Activated CD4-positive, alpha-beta memory T cell treated with anti-CD3 and anti-CD28 coated beads for 36 hours (primary cell): ENCODE measurements around the gene CMBL. TPM values are rescaled to one million over a fixed set of nuclear protein-coding genes. Genes with fewer than 3 reads are reported as not detected.

Experiments
- CTCF ChIA-PET: fragments of 350-600 bp; sonication (Branson Sonifier 250); formaldehyde crosslinking; loops from one replicate; lab custom pipeline; 2021; ENCODE audit warnings: antibody characterized with exemption, inconsistent platforms; lab: Charles Lee
- POLR2A ChIA-PET: fragments of 350-600 bp; sonication (Branson Sonifier 250); formaldehyde crosslinking; loops from one replicate; lab custom pipeline; 2021; ENCODE audit warnings: antibody characterized with exemption; lab: Charles Lee
- DNase-seq: peaks from one replicate; pipeline ENCODE4 v3.0.0-alpha.2; 2020
- H3K27ac Mint-ChIP-seq: one replicate; pipeline ENCODE4 v1.8.0; 2021; ENCODE audit warnings: mixed read lengths
- H3K27me3 Mint-ChIP-seq: one replicate; pipeline ENCODE4 v1.8.0; 2021; ENCODE audit warnings: mixed read lengths
- H3K36me3 Mint-ChIP-seq: one replicate; pipeline ENCODE4 v1.8.0; 2021; ENCODE audit warnings: mixed read lengths
- H3K4me1 Mint-ChIP-seq: one replicate; pipeline ENCODE4 v1.8.0; 2021; ENCODE audit warnings: low read depth, mixed read lengths
- H3K4me3 Mint-ChIP-seq: one replicate; pipeline ENCODE4 v1.8.0; 2021; ENCODE audit warnings: mild to moderate bottlenecking, mixed read lengths
- H3K9me3 Mint-ChIP-seq: one replicate; pipeline ENCODE4 v1.8.0; 2021; ENCODE audit warnings: mixed read lengths
- intact Hi-C: fragments of 100-400 bp; cut with micrococcal nuclease; formaldehyde crosslinking; loops from one replicate; pipeline ENCODE4 v1.15.1; 2023
- total RNA-seq, 2 experiments: library from RNA; stranded (reverse); gene quantifications; one replicate each; pipeline ENCODE4 v1.2.3, GENCODE V29; 2021

CMBL gene
- total RNA-seq, 2 experiments from 2014 or later = 1.2 to 1.3 TPM

DNA sequence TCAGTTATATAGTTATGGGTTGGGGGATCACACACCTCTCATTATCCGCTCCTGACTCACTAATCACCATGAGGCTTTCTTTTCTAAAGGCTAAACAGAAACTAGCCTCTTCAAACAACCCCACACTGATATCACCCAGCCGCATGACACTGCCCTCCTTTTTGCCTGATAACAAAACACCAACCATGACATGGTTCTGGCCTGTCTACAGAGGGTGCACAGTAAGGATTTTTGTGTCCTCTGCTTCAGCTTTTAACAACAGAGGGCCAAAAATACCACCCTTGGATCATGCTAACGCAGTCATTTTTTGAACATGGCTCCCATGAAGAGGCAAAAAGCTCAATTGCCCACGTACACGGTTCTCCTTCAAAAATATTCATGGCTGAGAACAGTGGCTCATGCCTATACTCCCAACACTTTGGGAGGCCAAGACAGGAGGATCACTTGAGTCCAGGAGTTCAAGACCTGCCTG, 4.0 kb downstream of the CMBL start:
- no peak overlapping the region for H3K27ac Mint-ChIP-seq
- H3K4me3 Mint-ChIP-seq = no peak overlapping the region
- H3K4me1 Mint-ChIP-seq = peaks cover 8% of the 10 kb centered on the region

DNA sequence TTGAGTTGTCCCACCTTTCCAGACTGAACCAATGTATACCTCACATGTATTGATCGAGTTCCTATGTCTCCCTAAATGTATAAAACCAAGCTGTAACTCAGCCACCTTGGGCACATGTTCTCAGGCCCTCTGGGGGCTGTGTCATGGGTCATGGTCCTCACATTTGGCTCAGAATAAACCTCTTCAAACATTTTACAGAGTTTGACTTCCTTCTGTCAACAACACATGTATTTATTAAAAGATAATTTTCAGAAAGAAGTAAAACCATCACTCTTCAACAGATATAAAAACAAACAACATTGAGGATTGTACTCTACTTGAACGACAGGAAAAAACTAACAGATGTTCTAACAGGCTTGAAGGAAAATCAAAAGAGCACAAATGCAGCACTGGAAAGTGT, 4.5 kb downstream of the CMBL start:
- ChIA-PET CTCF (no interaction called here), POLR2A (interaction anchor here (0.7 kb wide), 1 partner anchor 439 kb away, joined by 3 read pairs; no protein-coding TSS in a partner anchor)
- Mint-ChIP-seq H3K36me3 (no peaks in the 10 kb centered on the region), H3K4me3 (no peak overlapping the region), H3K27ac (no peak overlapping the region), H3K27me3 (peaks cover 11% of the 10 kb centered on the region), H3K9me3 (no peaks in the 10 kb centered on the region), H3K4me1 (peaks cover 8% of the 10 kb centered on the region)
- no peak for DNase-seq
- intact Hi-C loops = no loop called here

More for the DNA sequence above, 4.0 kb downstream of the CMBL start:
- DNase-seq = no peak
- intact Hi-C loops = no loop called here
- ChIA-PET POLR2A (interaction anchor here (0.7 kb wide), 1 partner anchor 438 kb away, joined by 3 read pairs; no protein-coding TSS in a partner anchor), CTCF (no interaction called here)
- Mint-ChIP-seq H3K9me3 (no peaks in the 10 kb centered on the region), H3K36me3 (no peaks in the 10 kb centered on the region), H3K27me3 (peaks cover 13% of the 10 kb centered on the region)

DNA sequence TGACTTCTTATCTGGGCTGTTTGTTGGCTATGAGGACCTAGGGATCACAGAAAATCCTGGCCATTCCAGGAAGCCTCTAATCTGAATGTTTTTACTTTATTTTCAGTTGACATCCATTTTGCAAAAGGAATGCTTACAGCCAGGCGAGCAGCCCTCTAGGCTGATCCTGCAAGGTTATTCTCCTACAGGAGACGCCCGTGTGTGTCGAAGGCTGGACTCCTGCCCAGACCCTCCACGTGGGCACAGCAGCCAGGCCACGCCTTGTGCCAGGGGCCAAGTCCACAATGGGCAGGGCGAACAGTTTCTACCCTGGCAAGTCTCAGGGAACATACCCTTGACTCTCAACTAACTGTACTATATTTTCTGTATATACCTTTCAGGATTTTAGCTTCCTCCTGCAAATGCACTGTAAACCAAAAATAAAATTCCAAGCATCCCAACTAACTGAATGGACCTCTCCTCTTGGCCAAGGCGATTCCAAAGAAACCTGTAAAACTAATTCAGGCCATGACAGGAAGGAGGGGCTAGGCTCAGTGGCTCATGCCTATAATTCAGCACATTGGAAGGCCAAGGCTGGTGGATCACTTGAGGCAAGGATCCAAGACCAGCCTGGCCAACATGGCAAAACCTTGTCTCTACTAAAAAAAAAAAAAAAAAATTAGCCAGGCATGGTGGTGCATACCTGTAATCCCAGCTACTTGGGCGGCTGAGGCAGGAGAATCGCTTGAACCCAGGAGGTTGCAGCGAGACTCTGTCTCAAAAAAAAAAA, 5.7 kb downstream of the CMBL start:
- Mint-ChIP-seq H3K4me3 (no peak overlapping the region), H3K36me3 (no peaks in the 10 kb centered on the region), H3K4me1 (peaks cover 3% of the 10 kb centered on the region), H3K27ac (no peak overlapping the region), H3K9me3 (no peaks in the 10 kb centered on the region), H3K27me3 (peaks cover 7% of the 10 kb centered on the region)
- intact Hi-C loops = no loop called here
- CTCF ChIA-PET = no interaction called here
- no peak for DNase-seq
- POLR2A ChIA-PET = no interaction called here

DNA sequence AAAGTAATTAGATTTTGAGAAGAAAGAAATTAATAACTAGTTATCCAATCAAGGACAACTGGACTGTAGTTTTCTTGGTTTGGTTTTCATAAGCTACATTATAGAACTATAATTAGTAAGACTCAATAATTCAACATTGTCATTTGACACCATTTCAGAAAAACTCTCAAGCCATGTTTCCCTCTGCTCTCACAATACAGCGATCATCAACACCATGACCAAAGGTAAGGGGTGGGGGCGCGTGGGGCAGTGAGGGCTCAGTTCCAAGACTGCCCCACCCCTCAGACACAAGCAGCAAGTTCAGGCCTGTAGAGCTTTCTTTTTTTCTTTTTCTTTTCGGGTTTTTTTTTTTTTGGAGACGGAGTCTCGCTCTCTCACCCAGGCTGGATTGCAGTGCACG, 6.4 kb downstream of the CMBL start:
- DNase-seq = no peak
- no peak overlapping the region for H3K4me3 Mint-ChIP-seq
- H3K4me1 Mint-ChIP-seq = no peaks in the 10 kb centered on the region
- intact Hi-C loops = no loop called here
- no peaks in the 10 kb centered on the region for H3K9me3 Mint-ChIP-seq
- H3K36me3 Mint-ChIP-seq = no peaks in the 10 kb centered on the region
- H3K27me3 Mint-ChIP-seq = peaks cover 3% of the 10 kb centered on the region
- CTCF ChIA-PET = no interaction called here
- POLR2A ChIA-PET = no interaction called here
- no peak overlapping the region for H3K27ac Mint-ChIP-seq

DNA sequence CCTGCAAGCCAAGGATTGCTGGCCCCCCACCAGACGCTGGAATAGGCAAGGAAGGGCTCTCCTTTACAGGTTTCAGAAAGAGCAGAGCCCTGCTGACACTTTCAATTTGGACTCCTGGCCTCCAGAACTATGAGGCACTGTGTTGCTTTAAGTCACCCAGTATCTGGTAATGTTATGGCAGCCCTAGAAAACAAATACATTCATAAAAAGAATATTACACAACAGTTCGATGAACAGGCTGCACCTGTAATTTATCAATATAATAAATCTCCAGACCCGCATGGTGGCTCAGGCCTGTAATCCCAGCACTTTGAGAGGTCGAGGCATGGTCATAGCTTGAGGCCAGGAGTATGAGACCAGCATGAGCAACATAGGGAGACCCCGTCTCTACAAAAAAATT, 7.5 kb downstream of the CMBL start:
- no peaks in the 10 kb centered on the region for H3K9me3 Mint-ChIP-seq
- CTCF ChIA-PET = no interaction called here
- no peak overlapping the region for H3K4me3 Mint-ChIP-seq
- intact Hi-C loops = no loop called here
- no peak overlapping the region for H3K27ac Mint-ChIP-seq
- DNase-seq = no peak
- no peaks in the 10 kb centered on the region for H3K36me3 Mint-ChIP-seq
- POLR2A ChIA-PET = no interaction called here
- no peaks in the 10 kb centered on the region for H3K4me1 Mint-ChIP-seq
- H3K27me3 Mint-ChIP-seq = no peaks in the 10 kb centered on the region

DNA sequence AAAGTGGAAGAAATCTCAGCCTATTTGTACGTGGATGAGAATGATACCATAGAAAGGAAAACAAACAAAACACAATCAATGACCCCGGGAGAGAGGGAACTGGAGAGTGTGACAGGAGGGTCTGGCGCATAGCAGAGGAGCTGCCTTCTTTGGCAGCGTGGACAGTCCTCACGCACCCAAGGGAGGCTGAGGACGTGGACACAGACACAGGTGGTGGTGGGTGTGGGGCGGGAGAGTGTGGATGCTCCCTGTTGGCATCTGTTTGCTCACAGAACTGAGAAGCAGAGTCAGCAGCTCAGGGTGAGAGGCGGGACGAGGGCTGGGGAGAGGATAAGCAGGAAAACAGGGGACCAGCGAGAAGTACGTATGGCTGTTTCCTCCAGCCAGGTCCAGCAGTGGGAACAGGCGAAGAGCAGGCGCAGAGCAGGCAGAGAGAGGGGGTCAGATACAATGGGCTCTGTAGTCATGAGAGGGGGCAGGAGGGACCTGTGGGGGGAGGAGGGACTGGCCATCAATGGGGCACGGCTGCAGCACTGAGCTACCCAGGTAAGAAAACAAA, 10.0 kb downstream of the CMBL start:
- H3K4me3 Mint-ChIP-seq = no peak overlapping the region
- POLR2A ChIA-PET = no interaction called here
- intact Hi-C loops = no loop called here
- CTCF ChIA-PET = no interaction called here
- DNase-seq = no peak
- no peaks in the 10 kb centered on the region for H3K4me1 Mint-ChIP-seq
- H3K9me3 Mint-ChIP-seq = no peaks in the 10 kb centered on the region
- H3K36me3 Mint-ChIP-seq = no peaks in the 10 kb centered on the region
- no peak overlapping the region for H3K27ac Mint-ChIP-seq
- H3K27me3 Mint-ChIP-seq = no peaks in the 10 kb centered on the region

DNA sequence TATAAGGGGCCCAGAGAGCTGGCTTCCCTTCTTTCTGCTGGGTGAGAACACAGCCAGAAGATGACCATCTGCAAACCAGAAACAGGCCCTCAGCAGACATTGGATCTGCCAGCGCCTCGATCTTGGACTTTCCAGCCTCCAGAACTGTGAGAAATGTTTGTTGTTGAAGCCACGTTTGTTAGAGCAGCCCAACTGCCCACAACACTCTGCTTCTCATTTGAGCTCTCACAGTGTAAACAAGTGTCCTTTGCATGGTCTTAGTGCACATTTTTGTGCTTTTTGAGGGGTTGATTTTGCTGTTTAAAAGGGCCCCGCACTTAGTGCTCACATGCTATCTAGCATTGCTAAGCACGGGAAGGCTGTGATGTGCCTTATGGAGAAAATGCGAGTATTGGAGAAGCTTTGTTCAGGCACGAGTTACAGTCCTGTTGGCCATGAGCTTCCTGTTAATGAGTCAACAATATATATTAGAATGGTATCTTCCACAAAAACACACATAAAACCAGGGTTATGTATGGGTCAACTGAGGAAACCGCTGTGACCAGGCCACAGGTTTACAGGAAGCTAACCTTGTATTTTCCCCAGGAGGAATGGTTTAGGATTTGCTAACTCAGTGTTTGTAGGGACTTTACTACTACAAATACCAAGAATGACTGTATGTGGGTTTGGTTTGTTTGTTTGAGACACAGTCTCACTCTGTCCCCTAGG, 11.9 kb downstream of the CMBL start:
- H3K27me3 Mint-ChIP-seq = no peaks in the 10 kb centered on the region
- intact Hi-C loops = no loop called here
- no peaks in the 10 kb centered on the region for H3K9me3 Mint-ChIP-seq
- POLR2A ChIA-PET = no interaction called here
- no peak for DNase-seq
- no peak overlapping the region for H3K4me3 Mint-ChIP-seq
- no peaks in the 10 kb centered on the region for H3K4me1 Mint-ChIP-seq
- CTCF ChIA-PET = interaction anchor here (2.1 kb wide), 1 partner anchor 12 kb away, joined by 9 read pairs; no protein-coding TSS in a partner anchor
- no peaks in the 10 kb centered on the region for H3K36me3 Mint-ChIP-seq
- H3K27ac Mint-ChIP-seq = no peak overlapping the region

DNA sequence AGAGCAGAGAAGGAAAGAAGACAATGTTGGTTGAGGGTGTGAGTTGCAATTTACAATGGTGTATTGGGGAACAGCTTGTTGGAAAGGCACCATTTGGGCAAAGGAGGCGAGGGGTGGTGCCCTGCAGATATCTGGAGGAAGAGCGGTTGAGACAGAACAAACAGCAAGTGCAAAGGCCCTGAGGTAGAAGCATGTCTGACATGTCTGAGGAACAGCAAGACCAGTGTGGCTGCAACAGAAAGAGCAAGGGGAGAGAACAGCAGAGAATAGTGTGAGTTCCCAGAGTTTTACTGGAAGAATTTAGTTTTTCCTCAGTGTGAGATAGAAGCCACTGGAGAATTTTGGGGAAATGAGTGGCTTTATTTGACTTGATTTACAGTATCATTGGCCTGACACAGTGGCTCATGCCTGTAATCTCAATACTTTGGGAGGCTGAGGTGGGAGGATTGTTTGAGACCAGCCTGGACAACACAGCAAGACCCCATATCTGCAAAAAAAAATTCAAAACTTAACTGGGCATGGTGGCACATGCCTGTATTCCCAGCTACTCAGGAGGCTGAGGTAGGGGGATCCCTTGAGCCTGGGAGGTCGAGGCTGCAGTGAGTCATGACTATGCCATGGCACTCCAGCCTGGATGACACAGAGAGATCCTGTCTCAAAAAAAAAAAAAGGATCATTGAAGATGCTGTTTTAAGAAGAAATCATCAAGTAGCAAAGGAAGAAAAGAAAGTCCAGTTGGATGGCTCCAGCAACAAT, 13.6 kb downstream of the CMBL start:
- no peak overlapping the region for H3K4me3 Mint-ChIP-seq
- CTCF ChIA-PET = interaction anchor here (2.1 kb wide), 1 partner anchor 10 kb away, joined by 9 read pairs; no protein-coding TSS in a partner anchor
- no peaks in the 10 kb centered on the region for H3K36me3 Mint-ChIP-seq
- no peaks in the 10 kb centered on the region for H3K27me3 Mint-ChIP-seq
- no peak overlapping the region for H3K27ac Mint-ChIP-seq
- no peaks in the 10 kb centered on the region for H3K9me3 Mint-ChIP-seq
- no peak for DNase-seq
- intact Hi-C loops = no loop called here
- no peaks in the 10 kb centered on the region for H3K4me1 Mint-ChIP-seq
- POLR2A ChIA-PET = no interaction called here

DNA sequence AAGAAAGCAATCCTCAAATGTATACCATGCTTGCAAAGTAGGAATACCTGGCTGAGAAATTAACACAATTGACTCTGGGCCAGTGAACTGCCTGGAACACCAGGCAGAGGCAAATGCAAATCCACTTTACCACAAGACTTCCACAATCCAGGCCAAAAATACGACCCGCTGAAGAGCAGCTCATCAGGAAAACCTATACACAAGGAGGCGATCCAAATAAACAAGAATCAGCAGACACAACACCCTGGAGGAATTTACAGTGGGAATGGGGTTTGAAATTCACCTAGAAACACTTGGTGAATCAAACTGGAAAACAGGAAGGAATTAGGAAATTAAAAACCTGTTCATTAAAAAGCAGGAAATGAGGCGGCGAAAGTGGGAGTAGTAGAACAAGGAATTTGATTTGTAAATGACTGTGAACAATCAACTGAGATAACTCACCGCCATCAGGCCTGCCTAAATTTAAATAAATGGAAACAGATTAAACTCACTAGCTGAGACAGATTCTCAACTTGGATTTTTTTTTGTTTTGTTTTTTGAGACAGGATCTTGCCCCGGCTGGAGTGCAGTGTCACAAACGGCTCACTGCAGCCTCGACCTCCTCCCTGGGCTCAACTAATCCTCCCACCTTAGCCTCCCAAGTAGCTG, 15.9 kb downstream of the CMBL start:
- Mint-ChIP-seq H3K4me1 (peaks cover 5% of the 10 kb centered on the region), H3K4me3 (no peak overlapping the region), H3K36me3 (no peaks in the 10 kb centered on the region), H3K27ac (no peak overlapping the region), H3K27me3 (no peaks in the 10 kb centered on the region), H3K9me3 (no peaks in the 10 kb centered on the region)
- DNase-seq = no peak
- ChIA-PET POLR2A (no interaction called here), CTCF (interaction anchor here (1.0 kb wide), 1 partner anchor 8 kb away, joined by 5 read pairs; no protein-coding TSS in a partner anchor)
- intact Hi-C loops = no loop called here

DNA sequence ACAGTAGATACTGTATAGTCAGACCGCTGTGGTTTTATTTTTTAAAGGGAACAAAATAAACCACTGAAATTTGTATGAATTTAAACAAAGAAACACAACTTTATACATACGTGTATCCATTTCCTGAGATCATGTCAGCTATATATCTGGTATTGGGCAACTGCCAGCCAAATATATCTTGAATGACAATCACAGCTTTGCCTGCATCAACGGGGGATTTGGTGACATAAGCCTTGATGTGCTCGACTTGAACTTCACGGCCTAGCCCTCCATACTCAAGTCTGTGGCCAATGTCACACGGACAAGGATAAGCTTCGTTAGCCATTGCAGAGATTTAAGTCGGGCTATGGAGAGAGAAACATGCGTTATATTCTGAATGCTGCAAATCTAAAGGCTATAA, 17.3 kb downstream of the CMBL start:
- DNase-seq = no peak
- Mint-ChIP-seq H3K4me3 (no peak overlapping the region), H3K27ac (no peak overlapping the region), H3K27me3 (no peaks in the 10 kb centered on the region), H3K36me3 (no peaks in the 10 kb centered on the region), H3K9me3 (no peaks in the 10 kb centered on the region), H3K4me1 (peaks cover 5% of the 10 kb centered on the region)
- CTCF ChIA-PET = no interaction called here
- intact Hi-C loops = no loop called here
- POLR2A ChIA-PET = no interaction called here

DNA sequence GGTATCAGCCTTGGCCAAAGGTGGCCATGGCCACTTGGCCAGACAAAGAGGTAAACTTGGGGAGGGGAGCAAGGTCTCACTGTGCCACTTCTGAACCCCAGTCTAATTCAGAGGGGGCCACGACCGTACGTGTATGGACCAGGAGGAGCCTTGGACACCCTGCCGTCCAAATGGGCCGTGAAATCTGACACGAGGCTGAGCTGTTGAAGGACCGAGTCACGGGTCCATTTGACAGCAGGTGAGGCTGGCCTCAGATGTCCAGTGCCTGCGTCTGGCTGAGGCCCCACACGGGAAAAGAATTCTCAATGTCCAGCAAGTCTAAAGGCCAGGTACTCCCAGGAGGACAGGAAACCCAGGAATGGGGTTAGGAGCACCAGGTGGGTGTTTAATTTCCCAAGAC, 17.7 kb downstream of the CMBL start:
- Mint-ChIP-seq H3K9me3 (no peaks in the 10 kb centered on the region), H3K27ac (no peak overlapping the region), H3K36me3 (no peaks in the 10 kb centered on the region), H3K4me3 (no peak overlapping the region), H3K4me1 (peaks cover 5% of the 10 kb centered on the region), H3K27me3 (no peaks in the 10 kb centered on the region)
- intact Hi-C loops = no loop called here
- no peak for DNase-seq
- POLR2A ChIA-PET = no interaction called here
- CTCF ChIA-PET = no interaction called here
